Kidney epithelial cell (primary cell): ENCODE data around the gene PML. TPM values are rescaled to one million over a fixed set of nuclear protein-coding genes. Genes with fewer than 3 reads are reported as not detected.
A peak's percentile ranks its signal among the peaks of the same experiment; 100 is the strongest.
"Not testable (repeated sequence)": the region's sequence is repeated elsewhere in the genome, so short reads cannot be mapped to it uniquely, and the experiment has no call there.

ENCODE experiments used
- DNase-seq: peaks from one replicate; pipeline ENCODE4 v3.0.0-alpha.2; 2010; ENCODE audit warnings: low read depth
- H3K27me3 ChIP-seq: 2 replicates; pipeline ENCODE4 v1.6.0; 2011; ENCODE audit warnings: low read length; ENCODE audit not compliant: control insufficient read depth, insufficient read depth
- H3K36me3 ChIP-seq: 2 replicates; pipeline ENCODE4 v1.5.1; 2011; ENCODE audit warnings: low read length; ENCODE audit not compliant: control insufficient read depth, insufficient read depth
- H3K4me3 ChIP-seq: 2 replicates; pipeline ENCODE4 v1.5.1; 2011; ENCODE audit warnings: low read depth, mild to moderate bottlenecking, control low read depth, low read length
- total RNA-seq: library from RNA; depleted of rRNA; stranded (reverse); fragments of >200 nt; gene quantifications from 2 replicates; pipeline ENCODE4 v1.2.3, GENCODE V29; 2015
- TF ChIP-seq, protein P1 (sequence below): IDR thresholded peaks from 2 replicates; pipeline ENCODE4 v1.5.1; 2011; ENCODE audit warnings: mild to moderate bottlenecking, moderate library complexity, low read length, control low read depth, inconsistent platforms; ENCODE audit not compliant: insufficient read depth, poor library complexity, severe bottlenecking

PML gene
- total RNA-seq, 1 donor from 2014 or later, result 94.1 TPM

DNA sequence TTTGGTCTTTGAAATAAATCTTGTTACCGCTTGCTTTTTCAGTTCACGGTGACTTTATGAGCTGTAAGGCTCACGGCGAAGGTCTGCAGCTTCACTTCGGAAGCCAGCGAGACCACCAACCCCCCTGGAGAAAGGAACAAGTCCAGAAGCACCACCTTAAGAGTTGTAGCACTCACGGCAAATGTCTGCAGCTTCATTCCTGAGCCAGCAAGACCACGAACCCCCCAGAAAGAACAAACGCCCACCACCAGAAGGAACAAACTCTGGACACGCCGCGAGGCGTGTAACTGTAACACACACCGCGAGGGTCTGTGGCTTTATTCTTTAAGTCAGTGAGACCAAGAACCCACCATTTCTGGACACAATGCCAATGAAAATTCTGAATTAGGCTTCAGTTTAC, 59.0 kb downstream of the PML start:
- H3K27me3 ChIP-seq, result peaks cover 4% of the 10 kb centered on the region

GRCh38 chr15:74053941-74054529, 59.5 kb downstream of the PML start:
- TF ChIP-seq, protein P1, sequence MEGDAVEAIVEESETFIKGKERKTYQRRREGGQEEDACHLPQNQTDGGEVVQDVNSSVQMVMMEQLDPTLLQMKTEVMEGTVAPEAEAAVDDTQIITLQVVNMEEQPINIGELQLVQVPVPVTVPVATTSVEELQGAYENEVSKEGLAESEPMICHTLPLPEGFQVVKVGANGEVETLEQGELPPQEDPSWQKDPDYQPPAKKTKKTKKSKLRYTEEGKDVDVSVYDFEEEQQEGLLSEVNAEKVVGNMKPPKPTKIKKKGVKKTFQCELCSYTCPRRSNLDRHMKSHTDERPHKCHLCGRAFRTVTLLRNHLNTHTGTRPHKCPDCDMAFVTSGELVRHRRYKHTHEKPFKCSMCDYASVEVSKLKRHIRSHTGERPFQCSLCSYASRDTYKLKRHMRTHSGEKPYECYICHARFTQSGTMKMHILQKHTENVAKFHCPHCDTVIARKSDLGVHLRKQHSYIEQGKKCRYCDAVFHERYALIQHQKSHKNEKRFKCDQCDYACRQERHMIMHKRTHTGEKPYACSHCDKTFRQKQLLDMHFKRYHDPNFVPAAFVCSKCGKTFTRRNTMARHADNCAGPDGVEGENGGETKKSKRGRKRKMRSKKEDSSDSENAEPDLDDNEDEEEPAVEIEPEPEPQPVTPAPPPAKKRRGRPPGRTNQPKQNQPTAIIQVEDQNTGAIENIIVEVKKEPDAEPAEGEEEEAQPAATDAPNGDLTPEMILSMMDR, result peak; percentile 71
- no peak for DNase-seq
- Histone ChIP-seq H3K4me3 (no peak overlapping the region), H3K36me3 (no peaks in the 10 kb centered on the region), H3K27me3 (peaks cover 4% of the 10 kb centered on the region)

More for the DNA sequence above, 59.0 kb downstream of the PML start:
- H3K36me3 ChIP-seq, result no peaks in the 10 kb centered on the region
- TF ChIP-seq, protein P1, result no peak
- DNase-seq, result no peak
- no peak overlapping the region for H3K4me3 ChIP-seq

GRCh38 chr15:74055804-74056203, 61.3 kb downstream of the PML start:
- Histone ChIP-seq H3K27me3 (peaks cover 2% of the 10 kb centered on the region), H3K36me3 (no peaks in the 10 kb centered on the region), H3K4me3 (no peak overlapping the region)
- no peak for DNase-seq
- TF ChIP-seq, protein P1, result no peak

- DNase-seq, H3K4me3 ChIP-seq, H3K36me3 ChIP-seq, H3K27me3 ChIP-seq: not testable (repeated sequence)
Observed at GRCh38 chr15:74056330-74056729, 61.8 kb downstream of the PML start.

GRCh38 chr15:74059050-74059833, 64.7 kb downstream of the PML start:
- H3K36me3 ChIP-seq, H3K4me3 ChIP-seq, DNase-seq, H3K27me3 ChIP-seq: not testable (repeated sequence)

DNA sequence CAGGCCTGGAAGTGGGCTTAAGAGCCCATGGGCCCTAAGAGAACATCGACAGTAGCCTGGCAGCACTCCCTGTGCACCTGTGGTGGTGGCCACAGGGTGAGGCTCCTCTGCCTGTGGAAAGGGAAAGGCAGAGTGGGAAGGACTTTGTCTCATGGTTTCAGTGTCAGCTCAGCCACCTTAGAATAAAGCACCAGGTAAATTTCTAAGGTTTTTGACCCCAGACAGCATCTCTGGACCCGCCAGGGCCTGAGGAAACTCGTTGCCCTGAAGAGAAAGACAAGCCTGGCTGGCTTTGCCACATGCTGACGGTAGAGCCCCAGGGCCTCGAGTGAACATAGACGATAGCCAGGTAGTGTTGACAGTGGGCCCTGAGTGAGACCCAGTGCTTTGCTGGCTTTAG, 65.7 kb downstream of the PML start:
- DNase-seq, result no peak
- Histone ChIP-seq H3K4me3 (no peak overlapping the region), H3K36me3 (no peaks in the 10 kb centered on the region), H3K27me3 (peaks cover 5% of the 10 kb centered on the region)
- TF ChIP-seq, protein P1, result no peak

DNA sequence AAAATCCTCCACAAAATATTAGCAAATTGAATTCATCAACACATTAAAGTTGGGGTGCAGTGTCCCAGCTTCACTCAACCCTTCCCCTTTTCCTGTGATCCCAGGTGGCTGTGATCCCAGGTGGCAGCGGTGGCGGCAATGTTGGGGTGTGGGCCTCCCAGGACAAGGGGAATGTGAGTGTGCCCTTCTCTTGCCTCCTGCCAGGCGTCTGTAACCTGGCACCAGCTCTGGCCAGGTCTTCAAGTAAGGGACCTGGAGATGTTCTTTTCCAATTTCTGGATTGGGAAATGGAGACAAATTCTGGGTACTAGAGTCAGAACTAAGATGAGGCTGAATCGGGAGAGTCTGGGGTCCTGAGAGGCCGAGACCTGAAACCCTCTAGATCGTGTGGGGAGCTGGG, 67.7 kb downstream of the PML start:
- DNase-seq, result no peak
- no peak overlapping the region for H3K4me3 ChIP-seq
- TF ChIP-seq, protein P1, result no peak
- no peaks in the 10 kb centered on the region for H3K36me3 ChIP-seq
- peaks cover 3% of the 10 kb centered on the region for H3K27me3 ChIP-seq
